GM06990 (cell line): ENCODE measurements around the gene TNNT1.

Source experiments
- DNase-seq: peaks from one replicate; pipeline ENCODE4 v3.0.0-alpha.2; 2011; ENCODE audit not compliant: insufficient read length; ENCODE audit errors: extremely low read depth
- H3K27me3 ChIP-seq: replicated peaks from 2 replicates; pipeline ENCODE4 v1.6.0; 2011; ENCODE audit warnings: low read length; ENCODE audit not compliant: control insufficient read depth, insufficient read depth
- H3K36me3 ChIP-seq: 2 replicates; pipeline ENCODE4 v1.5.1; 2011; ENCODE audit warnings: low read length; ENCODE audit not compliant: control insufficient read depth, insufficient read depth
- H3K4me3 ChIP-seq: replicated peaks from 2 replicates; pipeline ENCODE4 v1.5.1; 2011; ENCODE audit warnings: low read depth, mild to moderate bottlenecking, control low read depth, low read length
- TF ChIP-seq, protein P1 (sequence below): IDR thresholded peaks from 2 replicates; pipeline ENCODE4 v1.5.1; 2011; ENCODE audit warnings: low read length, control low read depth, mild to moderate bottlenecking, inconsistent platforms; ENCODE audit not compliant: insufficient read depth, poor library complexity, severe bottlenecking

TNNT1 gene

DNA sequence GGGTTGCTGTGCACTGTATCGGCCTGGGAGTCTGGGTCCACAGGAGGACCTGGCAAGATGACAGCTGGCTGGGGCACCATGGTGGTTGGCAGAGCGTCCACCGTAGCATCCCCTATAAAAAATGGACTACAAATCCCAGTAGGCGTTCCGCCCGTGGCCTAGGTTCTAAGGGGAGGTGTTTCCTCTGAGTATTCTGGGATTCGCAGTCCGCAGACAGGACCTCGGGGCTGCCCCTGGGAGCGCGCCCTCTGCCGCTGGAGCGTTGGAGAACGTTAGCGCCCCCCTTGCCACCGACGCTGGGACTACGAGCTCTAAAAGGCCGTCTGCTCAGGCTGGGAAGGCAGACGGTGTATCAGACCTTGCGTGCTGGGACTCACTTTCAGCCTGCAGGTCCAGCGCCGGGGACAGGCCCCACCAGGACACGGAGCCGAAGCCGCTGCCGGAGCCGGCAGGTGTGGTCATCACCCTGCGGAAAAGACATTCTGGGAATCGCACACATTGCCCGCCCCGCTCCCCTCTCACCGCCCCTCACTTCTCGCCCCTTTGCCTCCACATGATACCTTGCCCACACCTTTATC, 17.0 kb upstream of the TNNT1 start:
- H3K4me3 ChIP-seq: peak overlapping the region; percentile 51
- no peaks in the 10 kb centered on the region for H3K36me3 ChIP-seq
- TF ChIP-seq, protein P1, sequence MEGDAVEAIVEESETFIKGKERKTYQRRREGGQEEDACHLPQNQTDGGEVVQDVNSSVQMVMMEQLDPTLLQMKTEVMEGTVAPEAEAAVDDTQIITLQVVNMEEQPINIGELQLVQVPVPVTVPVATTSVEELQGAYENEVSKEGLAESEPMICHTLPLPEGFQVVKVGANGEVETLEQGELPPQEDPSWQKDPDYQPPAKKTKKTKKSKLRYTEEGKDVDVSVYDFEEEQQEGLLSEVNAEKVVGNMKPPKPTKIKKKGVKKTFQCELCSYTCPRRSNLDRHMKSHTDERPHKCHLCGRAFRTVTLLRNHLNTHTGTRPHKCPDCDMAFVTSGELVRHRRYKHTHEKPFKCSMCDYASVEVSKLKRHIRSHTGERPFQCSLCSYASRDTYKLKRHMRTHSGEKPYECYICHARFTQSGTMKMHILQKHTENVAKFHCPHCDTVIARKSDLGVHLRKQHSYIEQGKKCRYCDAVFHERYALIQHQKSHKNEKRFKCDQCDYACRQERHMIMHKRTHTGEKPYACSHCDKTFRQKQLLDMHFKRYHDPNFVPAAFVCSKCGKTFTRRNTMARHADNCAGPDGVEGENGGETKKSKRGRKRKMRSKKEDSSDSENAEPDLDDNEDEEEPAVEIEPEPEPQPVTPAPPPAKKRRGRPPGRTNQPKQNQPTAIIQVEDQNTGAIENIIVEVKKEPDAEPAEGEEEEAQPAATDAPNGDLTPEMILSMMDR: peak; percentile 49
- H3K27me3 ChIP-seq: no peaks in the 10 kb centered on the region
- peak; percentile 75 for DNase-seq

GRCh38 chr19:55161571-55162322, 12.7 kb upstream of the TNNT1 start:
- H3K36me3 ChIP-seq: no peaks in the 10 kb centered on the region
- no peak for DNase-seq
- H3K4me3 ChIP-seq: no peak overlapping the region
- no peaks in the 10 kb centered on the region for H3K27me3 ChIP-seq
- TF ChIP-seq, protein P1: no peak

DNA sequence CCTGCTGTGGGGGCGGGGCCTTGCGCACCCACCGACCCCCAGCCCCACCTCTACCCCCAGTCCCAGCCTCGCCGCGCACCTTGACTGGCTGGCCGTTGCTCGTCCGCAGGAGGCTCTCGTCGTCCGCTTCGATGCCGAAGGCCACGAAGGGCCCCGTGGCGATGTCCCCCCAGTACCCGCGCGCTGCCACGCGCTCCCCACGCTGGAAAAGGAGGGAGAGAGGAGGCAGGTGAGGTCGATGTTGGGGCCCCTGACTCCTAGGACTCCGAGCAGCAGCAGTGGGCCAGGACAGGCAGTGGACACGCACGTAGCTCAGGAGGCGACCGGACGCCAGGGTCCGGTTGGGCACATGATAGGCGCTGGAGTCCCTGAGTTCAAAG, 12.0 kb upstream of the TNNT1 start:
- Histone ChIP-seq H3K27me3 (no peaks in the 10 kb centered on the region), H3K4me3 (no peak overlapping the region), H3K36me3 (no peaks in the 10 kb centered on the region)
- TF ChIP-seq, protein P1: no peak
- DNase-seq: no peak

GRCh38 chr19:55160128-55160985, 11.4 kb upstream of the TNNT1 start:
- H3K27me3 ChIP-seq: no peaks in the 10 kb centered on the region
- TF ChIP-seq, protein P1: peak; percentile 96
- H3K36me3 ChIP-seq: no peaks in the 10 kb centered on the region
- no peak overlapping the region for H3K4me3 ChIP-seq
- peak; percentile 90 for DNase-seq

DNA sequence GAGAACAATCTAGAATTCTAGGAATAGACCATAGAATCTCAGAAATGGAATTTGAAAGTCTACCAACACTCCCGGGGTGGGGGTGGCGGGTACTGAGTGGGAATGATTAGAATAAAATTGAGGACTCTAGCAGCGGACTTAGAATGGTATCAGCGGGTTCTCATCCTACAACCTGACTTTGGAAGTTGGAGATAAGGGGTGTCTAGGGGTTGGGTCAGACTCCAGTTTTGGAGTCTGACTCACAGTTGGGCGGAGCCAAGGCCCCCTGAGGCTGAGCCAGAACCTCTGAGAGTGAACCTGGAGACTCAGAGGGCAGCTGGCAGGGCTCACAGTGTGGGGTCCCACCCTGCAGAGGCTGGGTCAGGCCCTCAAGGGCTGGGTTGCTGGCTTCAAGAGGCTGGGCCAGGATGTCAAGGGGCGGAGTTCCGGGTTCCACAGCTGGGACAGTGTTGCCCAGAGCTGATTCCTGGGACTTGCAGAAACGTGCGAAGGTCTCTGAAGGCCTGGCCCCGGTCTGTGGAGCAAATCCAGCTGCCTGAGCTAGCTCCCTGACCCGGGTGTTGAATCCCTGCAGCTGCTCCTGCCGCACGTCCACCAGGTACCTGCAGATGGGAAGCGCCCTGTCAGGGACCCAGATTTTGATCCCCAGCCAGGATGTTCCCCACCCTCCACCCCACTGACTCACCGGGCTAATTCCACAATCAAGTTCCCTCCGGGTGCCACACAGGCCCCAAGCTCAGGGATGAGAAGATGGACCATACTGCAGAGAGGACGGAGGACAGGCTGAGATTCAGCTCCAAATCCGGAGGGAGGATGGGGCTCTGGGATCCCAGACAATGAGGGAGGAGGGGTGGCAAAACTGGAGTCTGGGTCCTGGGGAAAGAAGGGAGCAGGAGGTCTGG, 10.1 kb upstream of the TNNT1 start:
- H3K27me3 ChIP-seq: no peaks in the 10 kb centered on the region
- no peak for DNase-seq
- TF ChIP-seq, protein P1: no peak
- no peak overlapping the region for H3K4me3 ChIP-seq
- H3K36me3 ChIP-seq: no peaks in the 10 kb centered on the region
